Parathyroid adenoma (tissue), 2 donors: ENCODE measurements around the gene KRT73.

Experiments used
- H2AFZ ChIP-seq: fragments of 300-600 bp; sonication (generic); one replicate; pipeline ENCODE4 v1.7.0; 2017; ENCODE audit warnings: antibody characterized with exemption, mild to moderate bottlenecking
- H3K27ac ChIP-seq: fragments of 300-600 bp; sonication (generic); one replicate; pipeline ENCODE4 v1.7.0; 2017
- H3K27me3 ChIP-seq: fragments of 300-600 bp; sonication (generic); one replicate; pipeline ENCODE4 v1.7.0; 2017; ENCODE audit warnings: low read length; ENCODE audit not compliant: control insufficient read depth, insufficient read depth
- H3K36me3 ChIP-seq: fragments of 300-600 bp; sonication (generic); one replicate; pipeline ENCODE4 v1.7.0; 2017; ENCODE audit warnings: low read length; ENCODE audit not compliant: control insufficient read depth, insufficient read depth
- H3K4me1 ChIP-seq: fragments of 300-600 bp; sonication (generic); one replicate; pipeline ENCODE4 v1.7.0; 2017; ENCODE audit warnings: control low read depth
- H3K4me2 ChIP-seq: fragments of 300-600 bp; sonication (generic); one replicate; pipeline ENCODE4 v1.7.0; 2017; ENCODE audit warnings: low read length
- H3K4me3 ChIP-seq: fragments of 300-600 bp; sonication (generic); one replicate; pipeline ENCODE4 v1.7.0; 2017; ENCODE audit warnings: low read depth, low read length
- H3K79me2 ChIP-seq: fragments of 300-600 bp; sonication (generic); one replicate; pipeline ENCODE4 v1.7.0; 2017; ENCODE audit warnings: control low read depth
- H3K9ac ChIP-seq: fragments of 300-600 bp; sonication (generic); one replicate; pipeline ENCODE4 v1.7.0; 2017; ENCODE audit warnings: mild to moderate bottlenecking
- H3K9me3 ChIP-seq: fragments of 300-600 bp; sonication (generic); one replicate; pipeline ENCODE4 v1.7.0; 2017; ENCODE audit warnings: low read length; ENCODE audit not compliant: control insufficient read depth
- TF ChIP-seq, protein P1 (sequence below): fragments of 300-600 bp; sonication (generic); IDR thresholded peaks from one replicate; pipeline ENCODE4 v1.7.0; 2017; ENCODE audit warnings: antibody characterized with exemption, mild to moderate bottlenecking
- donor health status: primary hyperparathyroidism.

Gene KRT73

DNA sequence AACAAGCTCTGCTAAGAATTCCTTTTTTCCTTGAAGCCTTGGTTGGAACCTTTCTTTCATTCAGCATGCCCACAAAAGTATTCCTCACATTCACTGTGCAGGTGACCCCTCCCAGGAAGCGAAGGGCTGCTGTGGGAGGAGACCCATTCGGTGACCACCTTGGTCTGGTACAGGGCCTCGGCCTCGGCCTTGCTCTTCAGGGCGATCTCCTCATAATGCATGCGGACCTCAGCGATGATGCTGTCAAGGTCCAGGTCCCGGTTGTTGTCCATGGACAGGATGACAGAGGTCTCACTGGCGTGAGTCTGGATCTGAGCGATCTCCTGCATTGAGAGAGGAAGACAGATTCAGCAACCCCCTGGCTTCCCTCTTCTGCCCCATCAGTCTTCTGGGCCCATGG, 47.8 kb downstream of the KRT73 start:
- Histone ChIP-seq H3K36me3 (no peaks in the 10 kb centered on the region), H3K9me3 (no peaks in the 10 kb centered on the region)

GRCh38 chr12:52568111-52568510, 50.2 kb downstream of the KRT73 start:
- Histone ChIP-seq H3K27me3 (no peaks in the 10 kb centered on the region), H2AFZ (no peak overlapping the region), H3K9ac (no peak overlapping the region), H3K36me3 (no peaks in the 10 kb centered on the region), H3K4me2 (no peak overlapping the region), H3K4me1 (no peaks in the 10 kb centered on the region), H3K27ac (no peak overlapping the region), H3K79me2 (no peaks in the 10 kb centered on the region), H3K4me3 (no peak overlapping the region), H3K9me3 (no peaks in the 10 kb centered on the region)
- TF ChIP-seq, protein P1, sequence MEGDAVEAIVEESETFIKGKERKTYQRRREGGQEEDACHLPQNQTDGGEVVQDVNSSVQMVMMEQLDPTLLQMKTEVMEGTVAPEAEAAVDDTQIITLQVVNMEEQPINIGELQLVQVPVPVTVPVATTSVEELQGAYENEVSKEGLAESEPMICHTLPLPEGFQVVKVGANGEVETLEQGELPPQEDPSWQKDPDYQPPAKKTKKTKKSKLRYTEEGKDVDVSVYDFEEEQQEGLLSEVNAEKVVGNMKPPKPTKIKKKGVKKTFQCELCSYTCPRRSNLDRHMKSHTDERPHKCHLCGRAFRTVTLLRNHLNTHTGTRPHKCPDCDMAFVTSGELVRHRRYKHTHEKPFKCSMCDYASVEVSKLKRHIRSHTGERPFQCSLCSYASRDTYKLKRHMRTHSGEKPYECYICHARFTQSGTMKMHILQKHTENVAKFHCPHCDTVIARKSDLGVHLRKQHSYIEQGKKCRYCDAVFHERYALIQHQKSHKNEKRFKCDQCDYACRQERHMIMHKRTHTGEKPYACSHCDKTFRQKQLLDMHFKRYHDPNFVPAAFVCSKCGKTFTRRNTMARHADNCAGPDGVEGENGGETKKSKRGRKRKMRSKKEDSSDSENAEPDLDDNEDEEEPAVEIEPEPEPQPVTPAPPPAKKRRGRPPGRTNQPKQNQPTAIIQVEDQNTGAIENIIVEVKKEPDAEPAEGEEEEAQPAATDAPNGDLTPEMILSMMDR = no peak

More for the DNA sequence above, 47.8 kb downstream of the KRT73 start:
- H3K4me2 ChIP-seq = no peak overlapping the region
- H2AFZ ChIP-seq = no peak overlapping the region
- H3K4me3 ChIP-seq = no peak overlapping the region
- TF ChIP-seq, protein P1 = no peak
- H3K9ac ChIP-seq = no peak overlapping the region
- no peak overlapping the region for H3K27ac ChIP-seq
- H3K79me2 ChIP-seq = no peaks in the 10 kb centered on the region
- H3K4me1 ChIP-seq = no peaks in the 10 kb centered on the region
- no peaks in the 10 kb centered on the region for H3K27me3 ChIP-seq

GRCh38 chr12:52566847-52567291, 51.5 kb downstream of the KRT73 start:
- no peaks in the 10 kb centered on the region for H3K27me3 ChIP-seq

DNA sequence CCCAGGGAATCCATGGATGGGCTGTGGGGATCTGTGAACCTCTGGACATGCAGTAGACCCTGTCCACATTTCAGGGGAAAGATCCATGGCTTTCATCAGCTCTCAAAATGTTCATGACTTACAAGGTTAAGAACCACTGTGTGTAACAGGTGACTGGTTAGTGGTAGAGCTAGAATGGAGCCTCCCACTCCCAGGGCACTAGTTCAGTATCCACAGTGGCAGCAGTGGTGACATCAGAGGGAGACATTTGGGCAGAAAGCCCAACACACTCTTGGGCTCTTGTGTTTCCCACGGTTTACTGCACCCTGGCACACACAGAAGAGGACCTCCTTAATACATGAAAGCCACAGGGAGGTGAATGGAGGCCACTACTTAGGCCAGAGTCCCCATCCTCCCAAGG, 53.8 kb downstream of the KRT73 start:
- Histone ChIP-seq H3K4me2 (no peak overlapping the region), H3K4me3 (no peak overlapping the region), H3K9ac (no peak overlapping the region), H3K4me1 (no peaks in the 10 kb centered on the region), H3K36me3 (no peaks in the 10 kb centered on the region), H3K9me3 (no peaks in the 10 kb centered on the region), H3K27ac (no peak overlapping the region), H3K27me3 (no peaks in the 10 kb centered on the region), H2AFZ (no peak overlapping the region), H3K79me2 (no peaks in the 10 kb centered on the region)
- TF ChIP-seq, protein P1 = no peak

More at GRCh38 chr12:52566847-52567291, 51.5 kb downstream of the KRT73 start:
- no peaks in the 10 kb centered on the region for H3K4me1 ChIP-seq
- no peaks in the 10 kb centered on the region for H3K79me2 ChIP-seq
- no peak overlapping the region for H3K27ac ChIP-seq
- no peak overlapping the region for H3K4me2 ChIP-seq
- no peaks in the 10 kb centered on the region for H3K9me3 ChIP-seq
- H3K9ac ChIP-seq = no peak overlapping the region
- no peak overlapping the region for H2AFZ ChIP-seq
- TF ChIP-seq, protein P1 = no peak
- no peaks in the 10 kb centered on the region for H3K36me3 ChIP-seq
- no peak overlapping the region for H3K4me3 ChIP-seq

DNA sequence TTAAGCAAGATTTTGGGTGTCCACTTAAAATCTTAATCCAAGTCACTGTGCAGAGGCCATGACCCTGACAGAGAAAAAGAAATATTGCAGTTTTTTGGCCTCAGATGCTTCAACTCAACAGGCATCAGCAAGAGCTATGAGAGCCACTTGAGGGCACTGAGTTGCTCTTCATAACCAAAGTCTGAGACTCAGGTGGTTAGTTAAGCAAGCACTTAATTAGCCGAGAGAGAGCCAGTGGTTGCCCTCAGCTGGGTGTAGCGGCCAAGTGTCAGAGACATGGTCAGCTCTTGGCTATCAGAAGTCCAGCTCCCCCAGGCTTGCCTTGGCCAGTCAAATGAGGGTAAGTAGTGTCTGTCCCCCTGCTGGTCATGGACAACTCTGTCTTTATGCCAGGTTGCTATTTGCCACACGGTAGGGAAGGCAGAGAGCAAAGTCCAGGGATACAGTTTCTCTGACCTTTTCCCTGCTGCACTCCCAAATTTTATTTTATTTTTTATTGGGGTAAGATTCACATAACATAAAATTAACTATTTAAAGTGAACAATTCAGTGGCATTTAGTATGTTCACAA, 56.4 kb downstream of the KRT73 start:
- Histone ChIP-seq H3K4me3 (no peak overlapping the region), H3K4me2 (no peak overlapping the region), H3K4me1 (no peaks in the 10 kb centered on the region), H3K27ac (no peak overlapping the region), H3K27me3 (no peaks in the 10 kb centered on the region), H3K36me3 (no peaks in the 10 kb centered on the region), H3K9ac (no peak overlapping the region), H3K9me3 (no peaks in the 10 kb centered on the region), H3K79me2 (no peaks in the 10 kb centered on the region), H2AFZ (no peak overlapping the region)
- TF ChIP-seq, protein P1 = no peak
